ENCODE measurements around the gene C3.

The C3 gene

DNA sequence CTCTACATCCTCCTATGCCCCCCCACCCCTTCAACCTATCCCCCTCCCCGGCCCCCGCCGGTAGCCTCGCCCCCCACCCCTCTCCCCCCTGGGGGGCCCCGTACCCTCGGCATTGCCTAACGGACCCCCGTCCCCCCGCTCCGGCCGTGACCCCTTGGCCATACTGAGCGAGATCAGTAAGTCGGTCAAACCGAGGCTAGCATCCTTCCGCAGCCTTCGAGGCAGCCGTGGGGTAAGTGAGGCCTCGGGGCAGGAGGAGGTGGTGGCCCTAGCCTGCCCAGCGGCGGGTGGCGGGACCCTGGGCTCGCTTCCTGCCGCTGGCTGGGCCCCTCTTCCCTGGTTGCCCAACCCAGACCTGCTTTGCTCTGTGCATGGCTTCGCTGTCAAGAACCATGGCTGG is 25.5 kb upstream of the C3 start:
- no peak for DNase-seq (ENCODE audit: low read depth in 3 of 3)

DNA sequence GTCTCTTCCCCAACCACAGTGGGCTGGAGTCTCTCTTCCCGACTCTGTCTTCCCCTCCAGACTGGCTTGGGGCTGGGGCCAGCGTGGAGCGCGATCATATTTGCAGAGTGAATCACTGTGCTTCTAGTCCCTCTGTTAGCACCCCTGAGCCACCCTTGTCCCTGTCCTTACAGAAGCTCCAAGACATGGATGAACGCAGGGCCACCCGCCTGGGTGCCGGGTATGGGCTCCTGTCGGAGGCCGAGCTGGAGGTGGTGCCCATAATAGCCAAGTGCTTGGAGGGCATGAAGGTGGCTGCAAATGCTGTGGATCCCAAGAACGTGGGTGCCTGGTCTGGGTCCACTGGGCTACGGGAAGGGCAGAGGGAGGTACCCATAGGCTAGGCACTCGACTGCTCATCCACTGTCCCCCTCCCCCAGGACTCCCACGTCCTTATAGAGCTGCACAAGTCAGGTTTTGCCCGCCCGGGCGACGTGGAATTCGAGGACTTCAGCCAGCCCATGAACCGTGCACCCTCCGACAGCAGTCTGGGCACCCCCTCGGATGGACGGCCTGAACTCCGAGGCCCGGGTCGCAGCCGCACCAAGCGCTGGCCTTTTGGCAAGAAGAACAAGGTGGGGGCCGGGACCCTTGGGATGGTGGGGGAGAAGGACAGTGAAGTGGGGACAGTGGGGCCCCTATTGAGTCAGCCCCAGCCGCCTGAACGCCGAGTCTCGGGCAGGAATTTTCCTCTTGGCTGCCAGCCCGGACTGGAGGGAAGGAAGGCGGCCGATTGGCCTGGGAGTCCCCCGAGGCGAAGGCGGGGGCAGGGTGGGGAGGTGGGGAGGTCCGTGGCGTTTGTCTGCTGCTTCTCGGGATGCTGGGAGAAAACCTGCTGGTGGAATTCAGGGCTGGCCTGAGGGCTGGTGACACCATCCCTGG is 24.2 kb upstream of the C3 start:
- DNase-seq (ENCODE audit: low read depth in 3 of 3) = no peak

DNA sequence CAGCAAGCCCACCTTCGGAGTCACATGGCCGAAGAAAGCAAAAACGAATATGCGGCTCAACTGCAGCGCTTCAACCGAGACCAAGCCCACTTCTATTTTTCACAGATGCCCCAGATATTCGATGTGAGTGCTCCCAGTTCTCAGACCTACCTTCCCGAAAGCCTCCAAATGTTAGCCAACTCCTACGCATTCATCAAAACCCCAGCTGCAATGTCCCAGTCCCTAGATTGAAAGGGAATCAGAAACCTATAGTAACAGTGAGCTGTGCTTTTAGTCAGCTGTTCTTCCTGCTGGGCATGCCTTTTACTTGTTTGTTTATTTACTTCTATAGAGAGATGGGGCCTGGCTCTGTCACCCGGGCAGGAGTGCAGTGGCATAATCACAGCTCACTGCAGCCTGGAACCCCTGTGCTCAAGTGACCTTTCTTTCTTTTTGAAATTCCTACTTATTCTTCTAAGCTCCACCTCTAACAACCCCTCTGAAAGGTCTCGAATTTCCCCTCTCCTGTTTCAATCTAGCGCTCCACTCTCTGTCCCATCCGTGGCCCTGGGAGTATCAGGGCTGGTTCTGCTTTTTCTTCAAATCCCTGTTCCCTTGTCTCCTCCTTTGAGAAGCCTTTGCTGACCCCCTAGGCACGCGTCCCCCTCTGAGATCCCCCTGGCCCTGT is 23.4 kb upstream of the C3 start:
- no peak for DNase-seq (ENCODE audit: low read depth in 3 of 3)

- no peak for DNase-seq (ENCODE audit: low read depth in 3 of 3)
Observed at GRCh38 chr19:6743066-6743465, 22.6 kb upstream of the C3 start.

- DNase-seq (ENCODE audit: low read depth in 3 of 3) = no peak
Observed at GRCh38 chr19:6740589-6741343, 20.3 kb upstream of the C3 start.

- peak in 1 of 3 experiments; percentile 19 for DNase-seq (ENCODE audit: low read depth in 3 of 3)
Observed at GRCh38 chr19:6739883-6740588, 19.6 kb upstream of the C3 start.

DNA sequence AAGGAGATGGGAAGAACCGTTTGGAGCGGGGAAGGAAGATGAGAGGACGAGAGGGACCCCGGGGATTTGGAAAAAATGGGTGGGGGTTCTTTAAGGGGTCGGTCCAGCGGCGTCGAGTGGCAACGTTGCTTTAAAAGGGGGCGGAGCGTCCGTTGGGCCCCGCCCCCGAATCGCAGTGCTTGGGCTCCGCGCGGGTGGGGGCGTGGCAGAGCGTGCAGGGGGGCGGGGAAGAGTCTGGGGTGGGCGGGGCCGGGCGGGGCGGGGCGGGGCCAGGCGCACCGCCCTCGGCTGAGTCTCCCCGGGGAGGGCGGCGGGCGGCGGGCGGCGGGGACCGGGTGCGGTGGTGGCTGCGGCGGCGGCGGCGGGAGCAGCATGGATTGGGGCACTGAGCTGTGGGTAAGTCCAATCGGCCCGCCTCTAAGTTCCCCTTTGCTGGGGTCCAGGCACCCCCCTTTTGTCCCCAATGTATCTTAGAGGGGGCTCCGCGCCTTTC is 19.0 kb upstream of the C3 start, which contains the start of gene TRIP10:
Gene TRIP10, plus strand, starts transcription at position 291 of the 493 bp plus-strand sequence. Its CDS starts 82 bp downstream, at position 373.
- peak; percentile 64 to 74 (median 71) for DNase-seq (ENCODE audit: low read depth in 3 of 3)

GRCh38 chr19:6738787-6739389 is 18.4 kb upstream of the C3 start:
- DNase-seq (ENCODE audit: low read depth in 3 of 3) = peak in 1 of 3 experiments; percentile 18

GRCh38 chr19:6737873-6738786 is 17.7 kb upstream of the C3 start:
- peak; percentile 51 to 78 (median 57) for DNase-seq (ENCODE audit: low read depth in 3 of 3)

GRCh38 chr19:6737284-6737872 is 16.9 kb upstream of the C3 start, which contains the start of gene GPR108:
TSS of gene GPR108 (minus strand) at chr19:6737580. CDS start at chr19:6737576, 4 bp downstream.
- DNase-seq (ENCODE audit: low read depth in 3 of 3) = peak; percentile 98 to 99 (median 99)

DNA sequence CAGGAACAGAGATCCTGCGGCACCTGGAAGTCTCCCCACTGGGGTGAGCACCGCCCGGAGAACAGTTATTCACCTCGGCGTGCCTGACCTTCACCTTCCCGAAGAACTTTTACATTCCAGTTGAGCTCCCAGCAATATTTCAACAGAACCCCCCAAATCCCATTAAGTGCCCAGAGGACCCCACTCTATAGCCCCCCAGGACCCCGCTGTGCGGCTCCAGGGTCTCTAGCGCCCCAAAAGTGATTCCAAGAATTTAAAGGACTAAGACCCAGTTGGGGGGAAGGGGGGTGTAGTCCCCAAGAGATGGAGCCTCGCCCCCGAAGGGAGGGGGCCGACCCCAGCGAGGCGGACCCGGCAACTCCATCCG is 16.4 kb upstream of the C3 start:
- no peak for DNase-seq (ENCODE audit: low read depth in 3 of 3)

GRCh38 chr19:6736169-6736916 is 15.9 kb upstream of the C3 start:
- DNase-seq (ENCODE audit: low read depth in 3 of 3) = peak; percentile 28 to 69 (median 47)

GRCh38 chr19:6735181-6735911 is 14.9 kb upstream of the C3 start:
- DNase-seq (ENCODE audit: low read depth in 3 of 3) = no peak

GRCh38 chr19:6734096-6734696 is 13.7 kb upstream of the C3 start:
- DNase-seq (ENCODE audit: low read depth in 3 of 3) = no peak

DNA sequence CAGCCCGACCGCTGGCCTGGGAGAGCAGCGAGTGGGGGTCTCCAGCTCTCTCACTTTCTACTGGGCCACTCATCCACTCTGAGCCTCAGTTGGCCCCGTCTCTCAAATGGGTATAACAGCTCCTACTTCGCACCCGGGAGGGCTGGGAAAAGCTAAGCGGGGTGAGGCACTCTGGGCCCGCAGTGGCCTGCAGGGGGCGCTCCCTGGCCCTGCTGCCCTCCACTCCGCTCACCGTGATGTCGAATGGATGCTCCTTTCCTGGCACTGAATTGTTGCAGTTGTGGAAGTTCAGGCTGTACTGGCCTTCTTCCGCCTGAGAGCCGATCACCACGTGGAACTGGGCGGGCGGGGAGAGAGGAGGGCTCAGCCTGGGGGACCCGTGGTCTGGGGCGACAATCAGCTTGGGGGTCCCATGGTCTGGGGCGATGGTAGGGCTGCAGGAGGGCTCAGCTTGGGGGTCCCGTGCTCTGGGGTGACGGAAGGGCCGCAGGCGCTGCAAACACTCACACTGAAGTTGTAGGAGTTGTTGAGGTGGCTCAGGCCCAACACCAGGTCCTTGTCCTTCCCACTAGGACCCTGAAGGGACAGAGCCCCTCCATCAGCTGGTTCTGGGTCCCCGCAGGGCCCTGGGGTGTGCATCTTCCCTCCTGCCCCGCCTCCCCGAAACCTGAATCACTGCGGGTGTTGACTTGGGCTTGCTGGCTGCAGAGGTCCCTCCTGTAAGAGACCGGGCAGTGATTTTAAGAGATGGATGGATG is 13.1 kb upstream of the C3 start:
- no peak for DNase-seq (ENCODE audit: low read depth in 3 of 3)

DNA sequence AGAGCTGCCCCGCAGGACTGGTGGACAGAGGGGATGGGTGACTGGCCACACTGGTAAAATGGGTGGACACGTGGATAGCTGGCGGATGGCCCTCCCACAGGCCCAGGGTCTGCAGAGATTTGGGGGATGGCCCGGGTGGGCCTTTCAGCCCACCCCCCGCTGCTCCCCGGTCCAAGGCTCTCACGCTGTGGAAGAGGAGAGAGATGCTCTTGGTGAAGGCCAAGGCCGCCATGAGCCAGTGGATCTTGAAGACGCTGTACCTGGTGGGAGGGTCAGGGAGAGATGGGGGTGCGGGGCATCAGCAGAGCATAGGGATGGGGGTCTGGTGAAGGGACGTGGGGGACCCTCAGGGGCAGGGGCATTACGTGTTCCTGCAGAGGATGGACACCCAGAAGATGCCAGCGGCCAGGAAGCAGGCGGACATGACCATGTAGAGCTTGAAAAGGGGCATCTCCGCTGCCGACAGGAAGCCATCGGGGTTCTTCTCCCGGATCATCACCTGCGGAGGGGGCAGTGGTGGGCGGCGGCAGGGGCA is 12.4 kb upstream of the C3 start:
- DNase-seq (ENCODE audit: low read depth in 3 of 3) = no peak

All from stimulated activated CD4-positive, alpha-beta T cell treated with anti-CD3 and anti-CD28 coated beads, TNF-alpha, amount 100 ng/mL, for 24 hours (primary cell).